Measurements from ENCODE around the gene OR10A6. TPM values are rescaled to one million over a fixed set of nuclear protein-coding genes. Genes with fewer than 3 reads are reported as not detected.

Gene OR10A6
- total RNA-seq, 1 donor from 2014 or later: not detected

GRCh38 chr11:7964873-7965272 lies 33.8 kb upstream of the OR10A6 start:
- H3K27me3 ChIP-seq (ENCODE audit: low read depth): peaks cover 14% of the 10 kb centered on the region
- H3K27ac ChIP-seq (replicated peaks): no peak overlapping the region
- intact Hi-C loops (cut with micrococcal nuclease): no loop called here
- H3K4me1 ChIP-seq: no peaks in the 10 kb centered on the region
- H3K36me3 ChIP-seq: no peaks in the 10 kb centered on the region
- no peaks in the 10 kb centered on the region for H3K9me3 ChIP-seq (replicated peaks)
- no peak overlapping the region for H3K4me3 ChIP-seq
- TF ChIP-seq, protein P1, sequence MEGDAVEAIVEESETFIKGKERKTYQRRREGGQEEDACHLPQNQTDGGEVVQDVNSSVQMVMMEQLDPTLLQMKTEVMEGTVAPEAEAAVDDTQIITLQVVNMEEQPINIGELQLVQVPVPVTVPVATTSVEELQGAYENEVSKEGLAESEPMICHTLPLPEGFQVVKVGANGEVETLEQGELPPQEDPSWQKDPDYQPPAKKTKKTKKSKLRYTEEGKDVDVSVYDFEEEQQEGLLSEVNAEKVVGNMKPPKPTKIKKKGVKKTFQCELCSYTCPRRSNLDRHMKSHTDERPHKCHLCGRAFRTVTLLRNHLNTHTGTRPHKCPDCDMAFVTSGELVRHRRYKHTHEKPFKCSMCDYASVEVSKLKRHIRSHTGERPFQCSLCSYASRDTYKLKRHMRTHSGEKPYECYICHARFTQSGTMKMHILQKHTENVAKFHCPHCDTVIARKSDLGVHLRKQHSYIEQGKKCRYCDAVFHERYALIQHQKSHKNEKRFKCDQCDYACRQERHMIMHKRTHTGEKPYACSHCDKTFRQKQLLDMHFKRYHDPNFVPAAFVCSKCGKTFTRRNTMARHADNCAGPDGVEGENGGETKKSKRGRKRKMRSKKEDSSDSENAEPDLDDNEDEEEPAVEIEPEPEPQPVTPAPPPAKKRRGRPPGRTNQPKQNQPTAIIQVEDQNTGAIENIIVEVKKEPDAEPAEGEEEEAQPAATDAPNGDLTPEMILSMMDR (IDR thresholded peaks at IDR 0.05; ENCODE audit: borderline replicate concordance): no peak
- DNase-seq: no peak

DNA sequence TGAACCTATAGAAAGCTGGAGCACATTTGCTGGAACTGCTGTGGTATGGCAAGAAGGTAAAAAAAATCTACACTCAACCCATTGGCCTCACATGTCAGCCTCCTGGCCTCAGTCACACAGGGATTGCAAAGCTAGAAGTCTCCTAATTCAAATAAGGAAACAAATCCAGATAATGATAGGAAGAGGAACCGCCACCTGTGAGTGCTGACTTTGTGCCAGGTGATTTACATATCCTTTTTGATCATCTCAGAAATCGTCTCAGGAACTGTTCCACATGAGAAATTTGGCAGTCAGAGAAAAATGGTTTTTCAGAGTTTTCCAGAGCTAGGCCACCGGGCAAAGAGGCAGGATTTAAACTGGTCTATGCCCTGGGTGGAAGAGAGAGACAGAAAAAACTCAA lies 33.2 kb upstream of the OR10A6 start:
- H3K4me1 ChIP-seq: no peaks in the 10 kb centered on the region
- H3K9me3 ChIP-seq (replicated peaks): no peaks in the 10 kb centered on the region
- TF ChIP-seq, protein P1 (IDR thresholded peaks at IDR 0.05; ENCODE audit: borderline replicate concordance): no peak
- peaks cover 18% of the 10 kb centered on the region for H3K27me3 ChIP-seq (ENCODE audit: low read depth)
- intact Hi-C loops (cut with micrococcal nuclease): no loop called here
- no peaks in the 10 kb centered on the region for H3K36me3 ChIP-seq
- H3K4me3 ChIP-seq: no peak overlapping the region
- DNase-seq: no peak
- no peak overlapping the region for H3K27ac ChIP-seq (replicated peaks)

- H3K4me3 ChIP-seq: no peak overlapping the region
- no peaks in the 10 kb centered on the region for H3K36me3 ChIP-seq
- intact Hi-C loops (cut with micrococcal nuclease): no loop called here
- no peak for DNase-seq
- H3K27me3 ChIP-seq (ENCODE audit: low read depth): peaks cover 20% of the 10 kb centered on the region
- TF ChIP-seq, protein P1 (IDR thresholded peaks at IDR 0.05; ENCODE audit: borderline replicate concordance): no peak
- H3K27ac ChIP-seq (replicated peaks): no peak overlapping the region
- peaks cover 7% of the 10 kb centered on the region for H3K9me3 ChIP-seq (replicated peaks)
- no peaks in the 10 kb centered on the region for H3K4me1 ChIP-seq
Observed at GRCh38 chr11:7955191-7955590, 24.1 kb upstream of the OR10A6 start.

GRCh38 chr11:7949934-7950333 lies 18.9 kb upstream of the OR10A6 start:
- DNase-seq: no peak
- H3K27me3 ChIP-seq (ENCODE audit: low read depth): peaks cover 25% of the 10 kb centered on the region
- no peak overlapping the region for H3K4me3 ChIP-seq
- no peaks in the 10 kb centered on the region for H3K4me1 ChIP-seq
- no peak overlapping the region for H3K27ac ChIP-seq (replicated peaks)
- no peaks in the 10 kb centered on the region for H3K36me3 ChIP-seq
- peaks cover 8% of the 10 kb centered on the region for H3K9me3 ChIP-seq (replicated peaks)
- TF ChIP-seq, protein P1 (IDR thresholded peaks at IDR 0.05; ENCODE audit: borderline replicate concordance): no peak
- intact Hi-C loops (cut with micrococcal nuclease): no loop called here

GRCh38 chr11:7944123-7944522 lies 13.1 kb upstream of the OR10A6 start:
- intact Hi-C loops (cut with micrococcal nuclease): no loop called here
- Histone ChIP-seq H3K27ac (replicated peaks) (no peak overlapping the region), H3K9me3 (replicated peaks) (peaks cover 42% of the 10 kb centered on the region), H3K4me1 (no peaks in the 10 kb centered on the region), H3K36me3 (no peaks in the 10 kb centered on the region), H3K4me3 (no peak overlapping the region), H3K27me3 (ENCODE audit: low read depth) (peaks cover 25% of the 10 kb centered on the region)
- DNase-seq: no peak
- TF ChIP-seq, protein P1 (IDR thresholded peaks at IDR 0.05; ENCODE audit: borderline replicate concordance): no peak

DNA sequence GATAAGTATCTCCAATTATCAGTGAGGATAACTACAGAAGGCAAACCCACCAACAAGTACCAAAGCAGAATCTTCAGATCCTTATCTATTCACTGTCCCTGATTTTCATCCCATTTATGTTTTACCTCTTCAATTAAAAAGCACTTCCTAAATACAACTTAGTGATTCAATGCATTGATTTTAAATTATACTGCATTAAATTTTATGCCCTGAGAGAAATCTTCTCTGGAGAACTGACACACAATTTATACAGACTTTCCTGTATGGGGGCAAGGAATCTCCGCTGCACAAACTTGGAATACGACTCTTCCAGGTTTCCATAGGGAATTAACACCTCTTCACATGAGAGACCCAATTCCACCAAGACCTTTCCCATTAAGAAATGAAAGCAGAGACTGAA lies 10.5 kb upstream of the OR10A6 start, which contains the start of gene OR10A3:
Gene OR10A3 (minus strand): TSS at position 101 of the 400 bp plus-strand sequence. CDS start 2,188 bp downstream, outside the sequence.
- no peaks in the 10 kb centered on the region for H3K4me1 ChIP-seq
- H3K9me3 ChIP-seq (replicated peaks): peaks cover 42% of the 10 kb centered on the region
- TF ChIP-seq, protein P1 (IDR thresholded peaks at IDR 0.05; ENCODE audit: borderline replicate concordance): no peak
- no peak within 1 kb of the TSS for H3K27ac ChIP-seq (replicated peaks)
- peaks cover 9% of the 10 kb centered on the region for H3K27me3 ChIP-seq (ENCODE audit: low read depth)
- intact Hi-C loops (cut with micrococcal nuclease): no loop called here
- no peak within 1 kb of the TSS for H3K4me3 ChIP-seq
- no peaks in the 10 kb centered on the region for H3K36me3 ChIP-seq
- DNase-seq: no peak
